ENCODE data around the gene BLID. TPM values are rescaled to one million over a fixed set of nuclear protein-coding genes. Genes with fewer than 3 reads are reported as not detected.

Gene BLID
- total RNA-seq, 1 experiment from 2014 or later: 0.41 TPM

DNA sequence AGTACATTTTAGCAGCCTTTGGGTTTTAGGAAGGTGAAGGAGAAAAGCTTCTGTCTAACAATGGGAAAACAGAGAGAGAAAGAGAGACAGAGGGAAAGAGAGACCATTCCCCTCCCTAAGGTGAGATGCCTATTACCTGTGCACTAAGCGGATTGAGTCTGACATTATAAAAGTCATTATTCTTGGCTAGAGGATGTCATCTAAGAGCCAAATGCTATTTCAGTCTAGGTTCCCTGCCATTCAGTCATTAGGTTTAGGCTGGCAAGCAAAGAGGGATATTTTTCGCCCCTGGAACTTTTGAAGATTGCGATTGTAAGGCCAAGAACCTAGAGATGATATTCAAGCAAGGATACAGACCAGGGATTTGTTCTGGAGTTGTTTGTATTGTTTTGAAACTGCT is 7.2 kb downstream of the BLID start:
- CTCF ChIA-PET: interaction anchor here (0.8 to 1.6 kb wide), 4 partner anchors 16 to 94 kb away, joined by 3 to 6 read pairs (median 4); no protein-coding TSS in a partner anchor
- intact Hi-C loops (cut with micrococcal nuclease; ENCODE audit: unreplicated experiment): loop anchor here (5.0 kb wide), 1 partner anchor 93 kb away; no protein-coding TSS in a partner anchor

DNA sequence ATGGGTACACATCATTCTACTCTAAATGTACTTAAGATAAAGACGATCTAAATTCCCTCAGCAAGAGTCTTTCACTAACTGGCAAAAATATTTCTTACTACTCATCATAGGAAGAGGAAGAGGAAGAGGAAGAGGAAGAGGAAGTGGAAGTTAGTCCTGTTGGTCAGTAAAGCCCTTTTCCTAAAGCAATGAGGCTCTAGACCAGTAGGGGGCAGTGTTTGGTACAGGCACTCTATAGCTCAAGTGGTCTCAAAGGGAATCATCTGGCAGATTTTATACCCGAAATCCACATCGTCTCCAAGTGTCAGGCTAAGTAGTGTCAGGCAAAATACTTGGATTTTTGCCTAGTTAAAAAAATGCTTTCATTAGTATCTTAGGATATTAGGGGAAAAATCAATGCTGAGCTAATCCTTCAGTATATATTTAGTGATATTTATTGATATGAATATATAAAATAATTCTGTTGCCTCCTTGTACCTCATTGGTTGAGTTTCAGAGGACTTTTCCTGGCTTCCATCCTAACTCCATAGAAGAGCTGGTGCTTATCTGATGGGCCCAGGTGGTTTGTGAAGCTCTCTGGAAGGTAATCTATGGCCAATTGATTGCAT is 7.7 kb downstream of the BLID start:
- CTCF ChIA-PET: interaction anchor here (0.8 to 1.6 kb wide), 4 partner anchors 16 to 95 kb away, joined by 3 to 6 read pairs (median 4); no protein-coding TSS in a partner anchor
- POLR2A ChIA-PET: no interaction called here
- BruUV-seq (replicated peaks): no TSS peak
- DNase-seq (ENCODE audit: low read depth, low spot score) (no peak), ATAC-seq (no peak)
- no peaks in the 10 kb centered on the region for H3K9me3 ChIP-seq (ENCODE audit: control insufficient read depth, insufficient read depth, low read depth, low read length)
- intact Hi-C loops (cut with micrococcal nuclease; ENCODE audit: unreplicated experiment) (loop anchor here (5.0 kb wide), 1 partner anchor 94 kb away; no protein-coding TSS in a partner anchor), in situ Hi-C loops (cut with HindIII; ENCODE audit: low pct_unique_long_range_greater_than_20kb, low sequenced_read_pairs) (no loop called here)
- TF ChIP-seq, protein P1, sequence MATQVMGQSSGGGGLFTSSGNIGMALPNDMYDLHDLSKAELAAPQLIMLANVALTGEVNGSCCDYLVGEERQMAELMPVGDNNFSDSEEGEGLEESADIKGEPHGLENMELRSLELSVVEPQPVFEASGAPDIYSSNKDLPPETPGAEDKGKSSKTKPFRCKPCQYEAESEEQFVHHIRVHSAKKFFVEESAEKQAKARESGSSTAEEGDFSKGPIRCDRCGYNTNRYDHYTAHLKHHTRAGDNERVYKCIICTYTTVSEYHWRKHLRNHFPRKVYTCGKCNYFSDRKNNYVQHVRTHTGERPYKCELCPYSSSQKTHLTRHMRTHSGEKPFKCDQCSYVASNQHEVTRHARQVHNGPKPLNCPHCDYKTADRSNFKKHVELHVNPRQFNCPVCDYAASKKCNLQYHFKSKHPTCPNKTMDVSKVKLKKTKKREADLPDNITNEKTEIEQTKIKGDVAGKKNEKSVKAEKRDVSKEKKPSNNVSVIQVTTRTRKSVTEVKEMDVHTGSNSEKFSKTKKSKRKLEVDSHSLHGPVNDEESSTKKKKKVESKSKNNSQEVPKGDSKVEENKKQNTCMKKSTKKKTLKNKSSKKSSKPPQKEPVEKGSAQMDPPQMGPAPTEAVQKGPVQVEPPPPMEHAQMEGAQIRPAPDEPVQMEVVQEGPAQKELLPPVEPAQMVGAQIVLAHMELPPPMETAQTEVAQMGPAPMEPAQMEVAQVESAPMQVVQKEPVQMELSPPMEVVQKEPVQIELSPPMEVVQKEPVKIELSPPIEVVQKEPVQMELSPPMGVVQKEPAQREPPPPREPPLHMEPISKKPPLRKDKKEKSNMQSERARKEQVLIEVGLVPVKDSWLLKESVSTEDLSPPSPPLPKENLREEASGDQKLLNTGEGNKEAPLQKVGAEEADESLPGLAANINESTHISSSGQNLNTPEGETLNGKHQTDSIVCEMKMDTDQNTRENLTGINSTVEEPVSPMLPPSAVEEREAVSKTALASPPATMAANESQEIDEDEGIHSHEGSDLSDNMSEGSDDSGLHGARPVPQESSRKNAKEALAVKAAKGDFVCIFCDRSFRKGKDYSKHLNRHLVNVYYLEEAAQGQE (IDR thresholded peaks at IDR 0.05; ENCODE audit: insufficient read depth in 1 of 2, low read depth in 2 of 2, low read length in 1 of 2): no peak
- TF ChIP-seq, protein P2, sequence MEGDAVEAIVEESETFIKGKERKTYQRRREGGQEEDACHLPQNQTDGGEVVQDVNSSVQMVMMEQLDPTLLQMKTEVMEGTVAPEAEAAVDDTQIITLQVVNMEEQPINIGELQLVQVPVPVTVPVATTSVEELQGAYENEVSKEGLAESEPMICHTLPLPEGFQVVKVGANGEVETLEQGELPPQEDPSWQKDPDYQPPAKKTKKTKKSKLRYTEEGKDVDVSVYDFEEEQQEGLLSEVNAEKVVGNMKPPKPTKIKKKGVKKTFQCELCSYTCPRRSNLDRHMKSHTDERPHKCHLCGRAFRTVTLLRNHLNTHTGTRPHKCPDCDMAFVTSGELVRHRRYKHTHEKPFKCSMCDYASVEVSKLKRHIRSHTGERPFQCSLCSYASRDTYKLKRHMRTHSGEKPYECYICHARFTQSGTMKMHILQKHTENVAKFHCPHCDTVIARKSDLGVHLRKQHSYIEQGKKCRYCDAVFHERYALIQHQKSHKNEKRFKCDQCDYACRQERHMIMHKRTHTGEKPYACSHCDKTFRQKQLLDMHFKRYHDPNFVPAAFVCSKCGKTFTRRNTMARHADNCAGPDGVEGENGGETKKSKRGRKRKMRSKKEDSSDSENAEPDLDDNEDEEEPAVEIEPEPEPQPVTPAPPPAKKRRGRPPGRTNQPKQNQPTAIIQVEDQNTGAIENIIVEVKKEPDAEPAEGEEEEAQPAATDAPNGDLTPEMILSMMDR (IDR thresholded peaks at IDR 0.05): peak; percentile 87
- no peaks in the 10 kb centered on the region for H3K27me3 ChIP-seq (ENCODE audit: control insufficient read depth, insufficient read depth, low read length)
- H3K4me3 ChIP-seq (ENCODE audit: low read depth in 2 of 2, low read length in 2 of 2): no peak overlapping the region
- no peak overlapping the region for H3K27ac ChIP-seq (ENCODE audit: low read length)
- no peaks in the 10 kb centered on the region; the same call in 1 of the 2 replicates for H3K4me1 ChIP-seq (ENCODE audit: control insufficient read depth, insufficient read depth, low read length)
- H3K36me3 ChIP-seq (ENCODE audit: control insufficient read depth, insufficient read depth, low read length): no peaks in the 10 kb centered on the region

More for the DNA sequence above, 7.2 kb downstream of the BLID start:
- Histone ChIP-seq H3K36me3 (ENCODE audit: control insufficient read depth, insufficient read depth, low read length) (no peaks in the 10 kb centered on the region), H3K27me3 (ENCODE audit: control insufficient read depth, insufficient read depth, low read length) (no peaks in the 10 kb centered on the region), H3K4me3 (ENCODE audit: low read depth in 2 of 2, low read length in 2 of 2) (no peak overlapping the region), H3K27ac (ENCODE audit: low read length) (no peak overlapping the region), H3K4me1 (ENCODE audit: control insufficient read depth, insufficient read depth, low read length) (no peaks in the 10 kb centered on the region), H3K9me3 (ENCODE audit: control insufficient read depth, insufficient read depth, low read depth, low read length) (no peaks in the 10 kb centered on the region)
- in situ Hi-C loops (cut with HindIII; ENCODE audit: low pct_unique_long_range_greater_than_20kb, low sequenced_read_pairs): no loop called here
- BruUV-seq (replicated peaks): no TSS peak
- POLR2A ChIA-PET: no interaction called here
- ATAC-seq (no peak), DNase-seq (ENCODE audit: low read depth, low spot score) (no peak)
- no peak for TF ChIP-seq TCF7L2 (IDR thresholded peaks at IDR 0.05; ENCODE audit: low read depth, low read length)
- TF ChIP-seq, protein P2 (IDR thresholded peaks at IDR 0.05): no peak
- TF ChIP-seq, protein P1 (IDR thresholded peaks at IDR 0.05; ENCODE audit: insufficient read depth in 1 of 2, low read depth in 2 of 2, low read length in 1 of 2): no peak
- TF ChIP-seq SIN3A (IDR thresholded peaks at IDR 0.05; ENCODE audit: borderline replicate concordance, insufficient read depth, low read depth, low read length): no peak

Measured in Panc1 (cell line).